HG03159 (cell line): ENCODE results near the gene TMEM229B.

Experiments used
- ATAC-seq: cut with Tn5 transposase; IDR thresholded peaks from one replicate; pipeline ENCODE4 v1.9.1; 2021; ENCODE audit warnings: mild to moderate bottlenecking, moderate library complexity; ENCODE audit not compliant: unreplicated experiment

The TMEM229B gene

DNA sequence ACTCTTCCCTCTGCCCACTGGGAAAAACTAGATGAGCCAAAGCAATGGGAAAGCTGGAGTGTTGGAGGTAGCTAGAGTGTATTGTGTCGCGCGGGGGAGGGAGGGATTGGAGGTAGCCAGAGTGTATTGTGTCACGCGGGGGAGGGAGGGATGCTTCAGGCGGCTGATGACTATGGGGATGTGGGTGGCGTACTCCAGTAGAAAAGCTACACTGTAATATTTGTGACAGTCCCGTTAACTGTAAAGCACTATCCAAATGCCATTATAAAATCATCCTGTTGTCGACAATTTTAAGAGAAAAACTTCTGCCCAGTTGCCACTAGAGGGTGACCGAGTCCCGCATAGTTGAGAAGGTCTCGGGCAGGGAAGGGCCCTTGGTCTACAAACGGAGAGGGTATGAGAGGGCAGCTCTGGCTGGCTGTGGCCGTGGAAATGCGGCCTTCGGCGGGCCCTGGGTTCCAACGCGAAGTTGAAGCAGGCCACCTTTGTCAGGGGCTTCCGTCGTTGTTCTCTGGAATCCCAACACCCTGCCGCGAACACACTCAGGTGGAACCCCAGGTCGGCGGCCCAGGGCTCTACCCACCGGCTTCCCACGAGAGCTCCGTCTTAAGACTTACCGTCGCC lies 61.4 kb downstream of the TMEM229B start:
- peak; percentile 65 for ATAC-seq

DNA sequence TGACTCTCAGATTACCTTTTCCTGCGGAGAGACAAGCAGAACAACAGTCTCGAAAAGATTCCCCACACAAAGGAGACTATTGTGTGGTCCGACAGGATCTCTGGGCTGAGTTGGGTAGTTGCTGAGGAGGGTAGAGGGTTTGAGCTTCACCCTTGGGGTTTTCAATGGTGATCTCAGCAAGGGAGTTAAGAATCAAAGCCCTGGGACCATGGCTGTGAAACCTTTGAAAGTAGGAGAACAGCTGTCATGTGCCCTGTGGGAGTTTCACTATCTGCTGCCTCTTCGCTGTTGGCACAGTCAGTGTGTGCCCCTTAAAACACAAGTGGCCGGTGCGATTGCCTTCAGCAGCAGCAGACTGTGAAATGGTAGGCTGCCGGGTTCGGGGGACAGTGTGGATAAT lies 62.4 kb downstream of the TMEM229B start:
- ATAC-seq: no peak

DNA sequence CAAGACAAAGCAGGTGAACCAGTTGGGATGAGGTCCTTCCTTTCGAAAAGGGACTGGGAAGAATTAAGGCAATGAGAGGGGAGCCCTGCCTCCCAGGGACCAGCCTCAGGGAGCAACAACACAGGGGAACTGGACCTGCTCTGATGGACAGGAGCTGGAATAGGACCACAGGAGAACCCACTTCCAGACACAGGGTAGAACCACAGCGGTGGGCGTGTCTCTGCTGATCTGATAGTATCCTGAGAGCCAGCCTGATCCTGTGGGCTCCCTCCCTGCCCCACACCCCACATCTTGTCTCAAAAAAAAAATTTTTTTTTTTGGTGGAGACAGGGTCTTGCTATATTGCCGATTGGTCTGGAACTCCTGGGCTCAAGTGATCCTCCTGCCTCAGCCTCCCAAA lies 62.9 kb downstream of the TMEM229B start:
- ATAC-seq: no peak

DNA sequence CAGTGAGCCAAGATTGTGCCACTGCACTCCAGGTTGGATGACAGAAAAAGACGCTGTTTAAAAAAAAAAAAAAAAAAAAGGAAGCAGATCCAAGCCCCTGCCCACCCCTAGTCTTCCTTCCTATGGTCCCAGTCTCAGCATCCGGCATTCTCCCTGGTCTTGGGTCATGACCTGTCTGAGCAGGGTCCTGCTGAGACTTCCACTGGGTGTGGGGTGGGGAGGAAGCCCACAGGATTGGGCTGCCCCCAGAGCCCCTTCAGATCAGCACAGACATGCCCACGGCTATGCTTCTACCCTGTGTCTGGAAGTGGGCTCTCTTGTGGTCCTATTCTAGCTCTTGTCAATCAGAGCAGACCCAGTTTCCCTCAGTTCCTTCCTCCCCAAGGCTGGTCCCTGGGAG lies 64.0 kb downstream of the TMEM229B start:
- no peak for ATAC-seq

DNA sequence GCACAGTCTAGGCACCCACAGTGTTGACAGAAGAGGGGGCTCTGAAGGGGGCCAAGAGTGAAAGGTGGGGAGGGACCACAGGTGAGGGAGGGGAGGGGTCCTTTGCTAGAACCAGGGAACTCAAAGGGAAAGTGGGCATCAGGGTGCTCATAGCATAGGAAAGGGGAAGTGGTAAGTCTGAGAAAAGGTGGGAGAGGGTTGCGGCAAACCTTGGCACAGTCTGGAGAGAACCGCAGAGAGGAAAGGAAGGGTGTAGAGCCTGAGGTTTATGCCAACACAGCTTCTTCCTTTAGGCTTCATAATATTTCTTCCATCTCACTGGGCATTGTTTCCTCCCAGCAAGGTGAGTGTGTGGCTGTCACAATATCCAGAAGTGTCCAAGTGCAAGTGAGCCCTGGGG lies 65.1 kb downstream of the TMEM229B start:
- no peak for ATAC-seq

DNA sequence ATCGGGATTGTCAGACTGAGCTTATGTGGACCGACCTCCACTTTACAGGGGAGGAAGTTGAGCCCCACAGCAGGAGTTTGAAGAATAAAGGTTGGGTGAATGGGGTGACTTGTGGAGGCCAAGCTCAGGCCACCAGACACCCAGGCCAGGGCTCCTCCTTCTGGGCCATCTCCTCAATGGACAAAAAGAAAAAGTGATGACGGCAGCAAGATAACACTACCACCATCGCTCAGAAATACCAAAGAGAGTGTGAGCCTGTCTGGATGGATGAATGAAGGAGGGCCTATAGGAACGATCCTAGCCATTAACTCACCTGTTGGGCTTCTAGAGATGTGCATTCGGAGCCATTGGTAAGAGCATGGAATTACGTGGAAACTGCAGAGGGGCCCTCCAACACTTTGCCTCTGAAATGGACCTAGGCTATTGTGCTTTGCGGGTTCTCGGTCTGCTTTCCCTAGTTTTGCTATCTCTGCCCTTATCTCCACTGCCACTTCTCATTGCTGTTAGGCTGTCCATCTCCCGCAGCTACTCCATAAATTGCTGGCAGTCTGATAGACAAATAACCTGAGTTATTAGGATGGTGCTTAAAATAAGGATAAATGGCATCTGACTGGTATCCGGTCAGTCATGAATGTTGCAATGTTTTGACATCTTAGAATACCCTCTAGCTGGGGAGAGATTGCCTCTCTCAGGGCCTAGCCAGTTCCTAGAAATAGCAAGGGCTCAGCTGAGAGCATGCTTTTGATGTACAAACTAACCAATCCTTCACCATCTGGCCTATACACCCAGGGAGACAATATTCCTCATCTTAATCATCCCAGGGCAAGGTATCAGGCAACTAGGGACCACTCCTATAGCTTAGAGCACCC lies 66.9 kb downstream of the TMEM229B start:
- ATAC-seq: no peak
